ENCODE measurements around the gene EXOC3.
A peak's percentile ranks its signal among the peaks of the same experiment; 100 is the strongest.
"Not testable (repeated sequence)": the region's sequence is repeated elsewhere in the genome, so short reads cannot be mapped to it uniquely, and the experiment has no call there.

Gene EXOC3

DNA sequence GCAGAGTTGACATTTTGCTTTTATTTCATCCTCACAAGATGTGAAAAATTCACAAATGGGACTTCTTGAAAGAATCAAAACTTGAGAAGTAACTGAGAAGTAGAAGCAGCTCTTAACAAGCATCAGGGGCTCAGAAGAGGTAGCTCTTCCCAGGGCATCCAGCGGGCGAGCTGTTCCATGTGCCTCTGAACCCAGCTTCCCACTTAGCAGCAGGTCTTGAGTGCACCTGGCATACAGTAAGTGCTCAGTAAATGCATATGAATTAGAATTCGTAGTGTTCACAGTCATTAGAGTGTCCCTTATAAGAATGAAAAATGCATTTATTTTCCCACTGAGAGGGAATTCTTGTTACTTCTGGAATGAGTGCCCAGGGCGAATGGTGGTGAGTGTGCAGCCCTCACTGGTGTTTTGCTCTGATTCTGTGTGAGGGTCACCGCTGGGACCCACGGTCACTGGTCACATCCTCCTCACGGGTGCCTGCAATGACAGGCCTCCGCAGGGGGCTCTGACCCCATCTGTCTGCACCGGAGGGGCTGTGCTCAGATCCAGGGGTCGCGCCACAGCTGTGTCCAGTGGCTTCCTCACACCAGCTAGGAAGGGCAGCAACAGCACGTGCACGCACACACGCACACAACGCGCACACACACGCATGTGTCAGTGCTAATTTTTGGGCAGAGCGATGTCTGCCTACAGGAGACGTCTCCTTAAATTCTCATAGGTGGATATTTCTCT lies 26.9 kb downstream of the EXOC3 start:
- no peaks in the 10 kb centered on the region for H3K4me1 ChIP-seq (ENCODE audit: control insufficient read depth, insufficient read depth, low read length)
- H3K36me3 ChIP-seq (ENCODE audit: control insufficient read depth, insufficient read depth, low read length) = no peaks in the 10 kb centered on the region
- peaks cover 6% of the 10 kb centered on the region for H3K27me3 ChIP-seq (ENCODE audit: control insufficient read depth, insufficient read depth, low read length)
- no peak overlapping the region for H3K4me3 ChIP-seq (ENCODE audit: low read depth, low read length)
- no peaks in the 10 kb centered on the region for H3K9me3 ChIP-seq (ENCODE audit: control insufficient read depth, insufficient read depth, low read length)
- H3K9ac ChIP-seq (ENCODE audit: low read depth, low read length) = no peak overlapping the region

- H3K36me3 ChIP-seq (ENCODE audit: control insufficient read depth, insufficient read depth, low read length) = no peaks in the 10 kb centered on the region
These were observed 28.2 kb downstream of the EXOC3 start for GRCh38 chr5:470961-471749.

DNA sequence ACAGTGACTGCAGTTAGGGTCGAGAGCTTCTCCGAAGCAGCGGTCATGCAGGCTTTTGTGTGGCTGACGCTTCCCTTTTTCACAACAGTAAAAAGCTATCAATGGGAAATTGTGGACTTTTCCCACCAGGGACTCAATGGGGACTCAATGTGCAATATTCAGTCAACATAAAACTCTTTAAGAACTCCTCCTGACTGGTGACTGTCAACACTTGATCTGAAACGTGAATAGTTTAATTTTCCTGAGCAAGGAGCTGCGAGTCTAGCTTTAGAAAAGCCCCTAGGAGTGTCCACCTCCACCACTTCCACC lies 28.7 kb downstream of the EXOC3 start:
- Histone ChIP-seq H3K9me3 (ENCODE audit: control insufficient read depth, insufficient read depth, low read length) (no peaks in the 10 kb centered on the region), H3K4me1 (ENCODE audit: control insufficient read depth, insufficient read depth, low read length) (no peaks in the 10 kb centered on the region), H3K4me3 (ENCODE audit: low read depth, low read length) (peak overlapping the region; percentile 54), H3K27me3 (ENCODE audit: control insufficient read depth, insufficient read depth, low read length) (peaks cover 18% of the 10 kb centered on the region), H3K36me3 (ENCODE audit: control insufficient read depth, insufficient read depth, low read length) (no peaks in the 10 kb centered on the region), H3K9ac (ENCODE audit: low read depth, low read length) (no peak overlapping the region)

More at GRCh38 chr5:470961-471749, 28.2 kb downstream of the EXOC3 start:
- Histone ChIP-seq H3K9ac (ENCODE audit: low read depth, low read length) (no peak overlapping the region), H3K27me3 (ENCODE audit: control insufficient read depth, insufficient read depth, low read length) (peaks cover 17% of the 10 kb centered on the region), H3K4me3 (ENCODE audit: low read depth, low read length) (no peak overlapping the region), H3K9me3 (ENCODE audit: control insufficient read depth, insufficient read depth, low read length) (no peaks in the 10 kb centered on the region), H3K4me1 (ENCODE audit: control insufficient read depth, insufficient read depth, low read length) (no peaks in the 10 kb centered on the region)

GRCh38 chr5:472076-472655 lies 29.2 kb downstream of the EXOC3 start:
- H3K36me3 ChIP-seq (ENCODE audit: control insufficient read depth, insufficient read depth, low read length) = peaks cover 3% of the 10 kb centered on the region
- peak overlapping the region; percentile 54 for H3K4me3 ChIP-seq (ENCODE audit: low read depth, low read length)
- H3K27me3 ChIP-seq (ENCODE audit: control insufficient read depth, insufficient read depth, low read length) = peaks cover 18% of the 10 kb centered on the region
- no peaks in the 10 kb centered on the region for H3K9me3 ChIP-seq (ENCODE audit: control insufficient read depth, insufficient read depth, low read length)
- no peaks in the 10 kb centered on the region for H3K4me1 ChIP-seq (ENCODE audit: control insufficient read depth, insufficient read depth, low read length)
- peak overlapping the region; percentile 90 for H3K9ac ChIP-seq (ENCODE audit: low read depth, low read length)

DNA sequence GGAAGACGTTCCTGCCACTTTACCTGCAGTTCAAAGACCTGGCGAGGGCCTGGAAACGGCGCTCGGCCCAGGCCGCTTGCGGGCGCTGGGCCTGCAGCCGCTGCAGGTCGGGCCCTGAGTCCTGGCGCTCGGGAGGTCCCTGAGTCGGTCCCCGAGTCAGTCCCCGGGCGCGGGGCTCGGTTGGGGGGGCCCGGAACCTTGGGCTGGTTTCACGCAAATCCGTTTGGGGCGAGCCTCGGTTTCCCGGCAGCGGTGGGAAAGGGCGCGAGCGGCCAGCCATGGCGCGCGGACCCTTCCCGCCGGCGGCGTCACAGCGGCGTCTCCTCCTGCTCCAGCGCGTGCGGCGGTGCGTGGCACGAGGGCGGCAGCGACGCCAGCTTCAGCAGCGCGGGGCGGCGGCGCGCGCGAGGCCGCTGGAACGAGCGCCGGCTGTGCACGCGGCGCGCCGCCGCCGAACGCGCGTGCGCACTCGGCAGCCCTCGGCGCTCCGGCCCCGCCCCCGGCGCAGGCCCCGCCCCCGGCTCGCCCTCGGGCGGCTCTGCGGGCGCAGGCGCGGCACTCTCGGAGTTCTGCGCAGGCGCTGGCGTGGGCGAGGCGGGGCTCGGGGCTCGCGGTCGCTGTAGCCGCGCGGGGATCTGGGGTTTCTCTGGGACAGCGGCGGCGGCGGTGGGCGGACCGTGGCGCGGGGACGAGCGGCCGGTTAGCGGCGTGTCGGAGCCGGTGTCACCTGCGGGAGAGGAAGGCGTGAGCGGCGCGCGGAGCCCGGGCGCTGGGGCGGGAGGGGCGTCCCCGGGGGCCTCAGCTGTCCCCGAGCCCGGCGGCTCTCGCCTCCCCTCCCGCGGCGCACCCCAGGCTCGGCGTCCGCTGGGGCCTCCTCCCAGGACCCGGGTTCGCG lies 29.9 kb downstream of the EXOC3 start:
- Histone ChIP-seq H3K36me3 (ENCODE audit: control insufficient read depth, insufficient read depth, low read length) (peaks cover 3% of the 10 kb centered on the region), H3K27me3 (ENCODE audit: control insufficient read depth, insufficient read depth, low read length) (peaks cover 18% of the 10 kb centered on the region), H3K9me3 (ENCODE audit: control insufficient read depth, insufficient read depth, low read length) (no peaks in the 10 kb centered on the region), H3K4me3 (ENCODE audit: low read depth, low read length) (peak overlapping the region; percentile 56), H3K9ac (ENCODE audit: low read depth, low read length) (peak overlapping the region; percentile 90), H3K4me1 (ENCODE audit: control insufficient read depth, insufficient read depth, low read length) (no peaks in the 10 kb centered on the region)

DNA sequence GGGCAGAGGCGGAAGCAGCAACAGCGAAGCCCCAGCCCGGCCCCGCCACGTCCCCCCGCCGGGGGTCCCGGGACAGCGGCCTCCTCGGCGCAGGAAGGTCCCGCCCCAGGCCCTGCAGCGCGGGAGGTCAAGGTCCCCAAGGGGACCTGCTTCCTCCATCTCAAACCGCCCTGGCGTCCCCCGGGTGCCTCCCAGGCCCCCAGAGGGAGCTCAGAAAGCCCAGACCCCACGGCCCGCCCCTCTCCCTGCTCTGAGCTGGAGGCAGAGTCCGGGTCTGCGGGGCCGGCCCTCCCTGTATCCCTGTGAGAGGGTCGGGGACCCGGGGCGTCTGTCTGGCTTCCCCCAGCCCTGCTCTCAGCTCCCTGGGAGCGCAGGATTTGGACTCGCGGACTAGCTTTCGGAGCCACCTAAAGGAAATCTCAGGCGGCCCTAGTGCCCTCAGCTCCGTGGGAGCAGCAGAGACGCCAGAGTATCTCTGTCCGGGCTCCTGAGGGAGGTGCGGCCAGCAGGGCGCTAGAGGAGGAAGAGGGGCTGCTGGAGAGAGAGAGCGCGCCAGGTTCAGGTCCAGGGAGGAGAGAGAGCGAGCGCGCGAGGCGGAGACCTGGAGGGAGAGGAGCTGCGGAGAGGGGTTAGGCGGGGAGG lies 30.7 kb downstream of the EXOC3 start:
- Histone ChIP-seq H3K9me3 (ENCODE audit: control insufficient read depth, insufficient read depth, low read length) (no peaks in the 10 kb centered on the region), H3K27me3 (ENCODE audit: control insufficient read depth, insufficient read depth, low read length) (peaks cover 18% of the 10 kb centered on the region), H3K4me1 (ENCODE audit: control insufficient read depth, insufficient read depth, low read length) (no peaks in the 10 kb centered on the region), H3K36me3 (ENCODE audit: control insufficient read depth, insufficient read depth, low read length) (peaks cover 3% of the 10 kb centered on the region), H3K4me3 (ENCODE audit: low read depth, low read length) (peak overlapping the region; percentile 56), H3K9ac (ENCODE audit: low read depth, low read length) (peak overlapping the region; percentile 37)

- not testable (repeated sequence) for H3K9ac ChIP-seq (ENCODE audit: low read depth, low read length)
These were observed 31.4 kb downstream of the EXOC3 start for GRCh38 chr5:474232-474839.

DNA sequence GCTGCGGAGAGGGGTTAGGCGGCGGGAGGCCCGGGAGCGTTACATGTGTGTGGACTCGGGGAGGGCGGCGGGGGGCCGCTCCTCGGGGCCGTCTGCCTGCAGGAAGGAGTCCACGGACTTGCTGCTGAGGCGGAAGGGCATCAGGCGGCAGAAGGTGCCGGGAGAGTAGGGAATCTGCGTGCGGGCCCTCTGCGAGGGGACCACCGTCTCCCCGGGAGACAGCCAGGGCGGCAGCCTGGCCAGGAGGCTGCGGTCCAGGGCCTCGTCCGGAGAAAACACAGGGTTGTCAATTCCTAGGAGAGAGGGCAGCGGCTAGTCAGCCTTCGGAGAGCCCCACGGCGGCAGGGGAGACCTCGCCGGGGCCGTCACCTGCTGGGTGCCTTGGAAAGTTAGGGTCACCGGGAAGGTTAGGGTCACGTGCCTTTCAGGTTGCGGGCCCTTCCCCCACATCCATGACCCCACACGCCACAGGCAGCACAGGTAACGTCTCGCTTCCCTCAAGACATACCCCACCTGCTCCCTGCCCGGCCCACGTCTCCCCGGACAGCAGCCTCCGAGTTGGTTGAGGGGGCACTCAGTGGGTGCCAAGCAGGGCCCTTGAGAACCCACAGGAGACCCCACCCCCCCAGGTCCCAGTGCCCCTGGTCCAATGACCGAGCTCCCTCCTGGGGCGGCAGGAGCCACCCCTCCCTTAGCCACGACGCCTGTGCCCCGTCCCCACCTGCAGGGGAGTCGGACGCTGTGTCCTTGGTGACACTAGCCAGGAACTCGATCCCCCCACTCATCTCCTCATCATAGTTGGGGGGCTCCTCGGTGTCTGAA lies 32.1 kb downstream of the EXOC3 start:
- Histone ChIP-seq H3K4me1 (ENCODE audit: control insufficient read depth, insufficient read depth, low read length) (no peaks in the 10 kb centered on the region), H3K4me3 (ENCODE audit: low read depth, low read length) (peak overlapping the region; percentile 45), H3K9me3 (ENCODE audit: control insufficient read depth, insufficient read depth, low read length) (no peaks in the 10 kb centered on the region), H3K9ac (ENCODE audit: low read depth, low read length) (no peak overlapping the region), H3K27me3 (ENCODE audit: control insufficient read depth, insufficient read depth, low read length) (peaks cover 18% of the 10 kb centered on the region), H3K36me3 (ENCODE audit: control insufficient read depth, insufficient read depth, low read length) (peaks cover 3% of the 10 kb centered on the region)

More at GRCh38 chr5:474232-474839, 31.4 kb downstream of the EXOC3 start:
- not testable (repeated sequence) for H3K36me3 ChIP-seq (ENCODE audit: control insufficient read depth, insufficient read depth, low read length); H3K4me1 ChIP-seq (ENCODE audit: control insufficient read depth, insufficient read depth, low read length); H3K9me3 ChIP-seq (ENCODE audit: control insufficient read depth, insufficient read depth, low read length)
- Histone ChIP-seq H3K27me3 (ENCODE audit: control insufficient read depth, insufficient read depth, low read length) (peaks cover 18% of the 10 kb centered on the region), H3K4me3 (ENCODE audit: low read depth, low read length) (peak overlapping the region; percentile 56)

GRCh38 chr5:475704-476101 lies 32.7 kb downstream of the EXOC3 start:
- Histone ChIP-seq H3K9me3 (ENCODE audit: control insufficient read depth, insufficient read depth, low read length) (no peaks in the 10 kb centered on the region), H3K4me1 (ENCODE audit: control insufficient read depth, insufficient read depth, low read length) (no peaks in the 10 kb centered on the region), H3K9ac (ENCODE audit: low read depth, low read length) (no peak overlapping the region), H3K36me3 (ENCODE audit: control insufficient read depth, insufficient read depth, low read length) (peaks cover 3% of the 10 kb centered on the region), H3K4me3 (ENCODE audit: low read depth, low read length) (no peak overlapping the region), H3K27me3 (ENCODE audit: control insufficient read depth, insufficient read depth, low read length) (peaks cover 18% of the 10 kb centered on the region)

- H3K4me3 ChIP-seq (ENCODE audit: low read depth, low read length) = no peak overlapping the region
- H3K9me3 ChIP-seq (ENCODE audit: control insufficient read depth, insufficient read depth, low read length) = no peaks in the 10 kb centered on the region
- H3K27me3 ChIP-seq (ENCODE audit: control insufficient read depth, insufficient read depth, low read length) = peaks cover 18% of the 10 kb centered on the region
- H3K36me3 ChIP-seq (ENCODE audit: control insufficient read depth, insufficient read depth, low read length) = peaks cover 3% of the 10 kb centered on the region
- no peaks in the 10 kb centered on the region for H3K4me1 ChIP-seq (ENCODE audit: control insufficient read depth, insufficient read depth, low read length)
- no peak overlapping the region for H3K9ac ChIP-seq (ENCODE audit: low read depth, low read length)
These were observed 33.3 kb downstream of the EXOC3 start for GRCh38 chr5:476102-476813.
